HG02970 (cell line): ENCODE measurements around the gene TMEM207.

Source experiments
- ATAC-seq: cut with Tn5 transposase; IDR thresholded peaks from one replicate; pipeline ENCODE4 v1.9.1; 2021; ENCODE audit warnings: mild to moderate bottlenecking, moderate library complexity, moderate number of reproducible peaks; ENCODE audit not compliant: unreplicated experiment, low FRiP score

TMEM207 gene

DNA sequence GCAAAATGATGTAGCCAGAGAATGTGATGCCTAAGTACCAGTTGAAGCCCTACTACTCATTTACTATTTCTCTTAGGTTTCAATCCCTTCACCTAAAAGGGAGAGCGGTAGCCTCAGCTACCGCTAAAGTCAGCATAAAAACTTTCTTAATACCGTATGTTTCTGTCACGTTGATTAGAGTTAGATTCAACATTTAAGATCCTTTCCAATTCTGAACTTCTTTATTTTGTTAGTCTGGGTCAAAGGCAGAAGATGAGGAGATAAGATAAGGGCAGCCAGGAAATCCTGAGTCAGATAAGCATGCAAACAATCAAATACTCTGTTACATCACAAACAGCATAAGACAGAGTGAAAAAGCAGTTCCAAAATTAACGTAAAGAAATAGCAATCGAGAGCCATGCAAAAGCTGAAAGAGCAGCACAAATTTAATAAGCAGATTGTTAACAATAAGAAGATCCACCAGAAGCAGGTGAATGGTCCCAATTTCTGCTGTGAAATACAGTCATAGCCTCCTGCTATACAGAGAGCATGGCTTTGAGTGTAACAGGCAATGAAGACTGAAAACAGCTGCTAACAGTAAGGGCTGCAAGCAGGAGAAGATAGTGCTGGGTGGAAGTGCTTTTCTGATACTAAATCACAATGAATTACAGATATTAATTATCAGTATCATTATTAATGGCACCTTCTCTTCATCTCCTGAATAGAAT is 3.0 kb downstream of the TMEM207 start:
- ATAC-seq: no peak

DNA sequence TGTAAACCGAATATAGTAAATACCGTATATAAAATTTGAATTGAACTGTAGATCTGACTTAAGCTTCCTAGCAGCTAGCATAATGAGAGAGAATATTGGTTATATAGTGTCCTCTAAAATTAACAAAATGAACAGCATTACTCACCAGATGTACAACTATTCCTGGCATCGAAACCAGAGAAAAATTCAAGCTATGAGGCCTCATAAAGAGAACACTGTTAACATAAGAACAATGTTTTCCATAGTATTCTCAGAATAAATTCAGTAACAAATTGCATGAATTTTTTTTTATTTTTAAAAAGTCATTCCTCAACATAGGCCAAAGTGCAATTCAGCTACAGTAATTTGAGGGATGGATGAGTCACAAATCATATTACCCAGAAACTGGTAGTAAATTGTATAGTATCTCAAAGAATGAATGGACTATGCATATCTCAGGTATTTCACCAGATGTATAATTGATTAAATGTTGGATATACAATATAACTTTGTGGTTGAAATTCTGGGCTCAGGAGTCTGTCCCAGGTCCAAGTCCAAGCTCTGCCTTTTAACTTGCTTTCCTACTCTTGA is 5.0 kb downstream of the TMEM207 start:
- ATAC-seq: no peak

DNA sequence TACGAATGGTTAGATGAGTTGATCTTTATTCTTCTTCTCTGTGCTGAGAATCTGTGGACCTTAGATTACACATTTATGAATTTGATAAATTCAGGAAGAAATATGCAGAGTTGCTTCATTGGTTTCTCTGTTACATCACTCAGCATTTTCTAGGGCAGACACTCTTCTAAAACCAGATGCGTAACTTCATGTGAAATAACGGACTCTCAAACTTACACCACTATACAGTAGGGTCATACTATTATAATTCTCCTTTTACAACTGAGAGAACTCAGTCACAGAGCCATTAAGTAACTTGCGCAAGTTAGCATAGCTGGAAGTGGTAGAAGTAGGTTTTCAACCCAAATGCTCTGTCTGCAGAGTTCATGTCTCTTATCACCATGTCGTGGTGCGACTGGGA is 5.7 kb downstream of the TMEM207 start:
- no peak for ATAC-seq

DNA sequence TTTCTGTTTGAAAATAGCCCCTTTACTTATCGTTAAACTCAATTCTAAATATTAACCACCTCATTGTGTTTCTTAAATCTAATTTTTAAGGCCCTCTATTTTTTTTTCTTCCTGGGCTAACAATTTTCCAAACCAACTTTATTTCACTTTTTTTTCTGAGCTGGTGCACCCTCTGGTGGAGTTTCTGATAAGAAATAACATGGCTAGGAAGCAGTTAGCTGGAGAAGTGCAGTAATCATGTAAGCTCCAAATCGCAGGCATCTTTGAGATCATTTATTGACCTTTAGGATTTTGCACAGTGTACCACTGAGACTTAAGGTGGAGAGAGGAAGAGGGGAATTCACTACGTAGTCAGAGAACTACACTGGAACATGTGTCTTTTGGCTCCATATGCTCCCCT is 6.4 kb downstream of the TMEM207 start:
- no peak for ATAC-seq

DNA sequence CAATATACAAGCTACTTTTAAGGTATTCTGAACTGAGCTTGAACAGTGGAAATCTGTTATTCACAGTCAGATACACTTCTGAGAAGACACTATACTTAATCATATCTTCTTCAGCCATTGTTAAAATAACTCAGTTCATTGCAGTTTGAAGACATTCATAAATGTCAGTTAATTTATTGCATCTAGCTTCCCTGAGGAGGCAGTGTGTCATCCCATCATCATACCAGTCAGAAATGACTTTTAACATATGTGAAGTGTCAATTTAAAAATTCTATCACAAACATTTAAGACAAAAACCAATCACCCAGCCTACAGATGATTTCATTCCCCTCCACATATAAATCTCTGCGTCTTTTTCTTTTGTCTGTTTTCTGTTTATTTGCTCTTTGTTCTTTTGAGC is 7.5 kb downstream of the TMEM207 start:
- no peak for ATAC-seq

DNA sequence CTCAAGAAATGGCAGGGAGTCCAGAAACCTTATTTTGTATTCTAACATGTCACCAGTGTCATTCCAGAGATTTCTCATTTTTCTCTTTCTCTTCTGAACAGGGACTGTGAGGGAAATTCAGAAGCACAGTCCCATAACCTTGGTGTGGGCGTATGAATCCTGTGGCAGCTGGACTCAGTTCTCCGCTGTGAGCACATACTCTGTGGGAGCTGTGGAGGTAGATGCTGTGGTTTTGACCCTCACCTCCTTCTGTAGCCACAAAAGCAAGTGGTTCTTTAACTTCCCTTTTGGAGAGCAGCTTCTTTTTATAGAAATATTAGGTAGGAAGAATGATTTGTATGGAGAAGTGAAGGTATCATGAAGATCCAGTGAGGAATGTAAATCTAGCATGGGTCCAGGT is 13.4 kb downstream of the TMEM207 start:
- ATAC-seq: no peak

GRCh38 chr3:190435618-190436017 is 14.1 kb downstream of the TMEM207 start:
- no peak for ATAC-seq

DNA sequence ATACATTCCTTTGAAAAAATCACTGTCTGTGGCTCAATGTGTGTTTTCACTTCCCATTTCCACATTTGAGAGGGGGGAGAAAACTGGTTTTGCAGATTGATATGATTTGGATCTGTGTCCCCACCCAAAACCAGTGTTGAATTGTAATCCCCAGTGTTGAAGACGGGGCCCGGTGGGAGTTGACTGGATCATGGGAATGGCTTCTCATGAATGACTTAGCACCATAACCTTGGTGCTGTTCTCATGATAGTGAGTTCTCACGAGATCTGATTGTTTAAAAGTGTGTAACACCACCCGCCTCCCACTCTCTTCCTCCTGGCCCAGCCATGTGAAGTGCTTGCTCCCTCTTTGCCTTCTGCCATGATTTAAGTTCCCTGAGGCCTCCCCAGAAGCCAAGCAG is 16.1 kb downstream of the TMEM207 start:
- ATAC-seq: no peak

- ATAC-seq: no peak
Observed at GRCh38 chr3:190432216-190432615, 17.5 kb downstream of the TMEM207 start.

GRCh38 chr3:190430906-190431305 is 18.8 kb downstream of the TMEM207 start:
- ATAC-seq: no peak

DNA sequence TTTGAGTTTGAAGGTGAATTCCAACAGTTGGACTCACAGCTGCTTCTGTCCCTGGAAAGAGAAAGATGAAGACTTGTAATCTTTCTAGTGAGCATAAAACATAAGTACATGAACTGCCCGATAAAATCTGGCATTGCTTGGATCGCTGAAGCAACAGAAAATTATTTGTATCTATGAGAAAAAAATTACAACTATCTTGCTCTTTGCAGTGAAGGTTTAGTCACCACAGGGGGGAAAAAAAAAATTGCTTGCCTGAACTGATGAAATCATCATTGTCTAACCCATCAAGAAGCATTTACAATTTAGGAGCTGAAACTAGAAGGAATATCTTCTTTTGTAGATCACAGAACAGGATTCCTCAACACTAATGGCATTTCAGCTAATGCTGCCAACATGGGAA is 20.0 kb downstream of the TMEM207 start:
- ATAC-seq: no peak

GRCh38 chr3:190426806-190427507 is 22.7 kb downstream of the TMEM207 start:
- ATAC-seq: no peak

DNA sequence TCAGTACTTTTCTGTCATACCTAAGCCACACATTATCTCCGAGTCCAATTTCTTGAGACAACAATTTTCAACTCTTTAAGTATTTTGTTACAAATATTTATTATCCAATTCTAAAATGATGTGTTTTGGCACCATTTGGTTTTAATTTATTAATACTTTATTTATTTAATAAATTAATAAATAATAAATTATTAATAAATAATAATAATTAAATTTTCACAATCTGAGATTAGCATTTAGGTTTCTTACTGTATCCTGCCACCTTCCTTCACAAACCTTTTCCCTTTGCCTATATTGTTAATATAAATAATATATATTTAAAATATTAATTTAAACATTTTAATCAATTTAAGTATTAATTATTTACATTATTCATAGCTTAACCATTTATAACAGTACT is 23.9 kb downstream of the TMEM207 start:
- no peak for ATAC-seq

DNA sequence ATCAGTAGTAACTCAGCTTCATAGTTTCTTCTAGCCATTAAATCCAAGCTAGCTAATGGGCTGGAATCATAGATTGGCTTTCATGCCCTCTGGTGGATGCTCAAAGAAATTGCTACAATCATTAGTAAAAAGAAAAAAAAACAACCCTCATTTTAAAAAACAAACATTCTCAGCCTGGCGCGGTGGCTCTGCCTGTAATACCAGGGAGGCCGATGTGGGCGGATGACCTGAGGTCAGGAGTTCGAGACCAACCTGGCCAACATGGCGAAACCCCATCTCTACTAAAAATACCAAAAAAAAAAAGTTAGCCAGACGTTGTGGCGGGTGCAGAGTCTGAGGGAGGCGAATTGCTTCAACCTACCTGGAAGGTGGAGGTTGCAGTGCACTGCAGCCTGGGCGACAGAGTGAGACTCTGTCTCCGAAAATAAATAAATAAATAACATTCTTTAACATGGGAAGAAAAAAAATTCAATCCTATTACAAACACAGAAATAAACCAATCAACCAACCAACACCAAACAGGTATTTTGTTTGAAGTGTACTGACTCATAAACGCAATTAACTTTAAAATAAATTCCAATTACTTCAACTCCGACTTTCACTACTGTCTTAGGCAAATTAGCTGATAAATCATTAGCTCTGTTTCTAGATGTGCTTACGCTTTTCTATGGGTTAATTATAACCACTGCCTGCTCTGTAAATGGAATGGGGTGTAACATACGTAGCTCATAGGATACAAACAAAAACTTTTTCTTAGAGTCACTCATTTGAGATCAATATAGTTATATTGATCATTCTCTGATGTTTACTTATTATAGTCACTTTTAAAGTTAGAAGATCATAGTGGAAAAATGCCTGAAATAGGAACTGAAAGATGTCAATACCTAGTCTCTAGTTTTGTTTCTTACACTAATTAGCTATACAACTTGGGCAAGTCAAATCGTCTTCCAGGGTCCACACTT is 24.9 kb downstream of the TMEM207 start:
- ATAC-seq: peak; percentile 59

- ATAC-seq: no peak
Observed at GRCh38 chr3:190424108-190424477, 25.6 kb downstream of the TMEM207 start.

DNA sequence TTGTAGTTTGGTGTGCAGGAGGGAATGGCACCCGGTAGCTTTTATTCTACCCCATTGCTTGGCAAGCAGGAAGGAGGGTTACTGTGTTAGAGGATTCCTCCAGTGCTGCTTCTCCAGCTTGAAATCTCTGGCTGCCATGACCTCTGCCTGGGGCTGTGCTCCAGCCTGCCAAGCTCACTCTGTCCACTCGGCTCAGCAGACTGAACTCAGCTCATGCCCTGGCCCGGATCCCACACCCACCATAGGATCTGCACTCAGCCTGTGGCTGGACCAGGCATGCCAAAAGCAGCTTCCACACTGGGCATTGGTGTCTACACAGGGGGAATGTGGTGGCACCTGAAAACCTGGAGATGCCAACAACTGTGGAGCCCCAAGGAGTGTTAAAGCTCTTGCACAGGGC is 35.4 kb downstream of the TMEM207 start:
- no peak for ATAC-seq

GRCh38 chr3:190404715-190405114 is 45.0 kb downstream of the TMEM207 start:
- ATAC-seq: no peak

- ATAC-seq: no peak
Observed at GRCh38 chr3:190401963-190402362, 47.7 kb downstream of the TMEM207 start.

GRCh38 chr3:190399677-190400076 is 50.0 kb downstream of the TMEM207 start:
- no peak for ATAC-seq

DNA sequence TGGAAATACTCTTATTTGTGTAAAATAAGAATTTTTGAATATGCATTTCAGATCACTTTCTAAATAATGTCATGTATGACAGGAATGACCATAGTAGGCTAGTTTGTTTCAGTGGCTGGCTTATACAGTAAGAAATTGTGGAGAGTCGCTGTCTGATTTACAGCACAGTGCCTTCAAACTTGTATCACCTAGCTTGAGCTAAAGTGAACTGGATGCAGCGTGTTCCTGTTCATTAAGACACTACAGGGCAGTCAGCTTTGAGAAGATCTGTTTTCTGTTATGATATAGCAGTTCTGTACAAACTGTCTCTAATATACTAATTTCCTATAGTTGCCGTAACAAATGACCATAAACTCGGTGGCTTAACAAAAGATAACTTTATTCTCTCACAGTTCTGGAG is 51.8 kb downstream of the TMEM207 start:
- no peak for ATAC-seq

DNA sequence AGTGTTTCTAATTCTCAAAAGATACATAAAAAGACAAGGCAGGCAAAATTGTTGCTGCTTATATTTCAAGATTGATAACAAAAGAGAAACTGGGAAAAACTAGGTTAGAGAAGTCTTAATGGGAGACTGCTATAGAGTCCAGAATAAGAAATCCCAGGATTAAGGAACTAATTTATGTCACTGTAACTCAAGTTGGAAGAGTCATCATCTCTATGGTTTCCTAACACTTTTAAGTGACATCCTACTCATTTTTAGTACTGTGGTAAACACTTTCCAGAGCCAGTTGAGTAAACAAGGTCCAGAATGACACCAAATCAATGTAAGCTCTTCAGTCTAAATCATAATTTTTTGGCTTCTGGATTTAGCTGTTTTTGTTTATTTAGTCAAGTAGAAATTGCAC is 53.7 kb downstream of the TMEM207 start:
- ATAC-seq: no peak
